Liver (tissue), 9 donors: Measurements from ENCODE around the gene FMN1. TPM values are rescaled to one million over a fixed set of nuclear protein-coding genes. Genes with fewer than 3 reads are reported as not detected.

ENCODE experiments used
- DNase-seq: peaks from one replicate; pipeline ENCODE4 v3.0.0-alpha.2; 2017; ENCODE audit warnings: low spot score
- H3K27ac ChIP-seq, 2 donors: one replicate each; pipeline ENCODE4 v1.7.0; 2013; ENCODE audit warnings: inconsistent platforms in 2 of 2, low read length in 2 of 2, control low read depth in 1 of 2, low read depth in 1 of 2, mild to moderate bottlenecking in 1 of 2
- H3K27me3 ChIP-seq, 4 donors: one replicate each; pipeline versions ENCODE4 v1.6.1 to v1.7.0; 2013; ENCODE audit warnings: low read length in 3 of 4, inconsistent platforms in 1 of 4, mild to moderate bottlenecking in 1 of 4, moderate library complexity in 1 of 4; ENCODE audit not compliant: control insufficient read depth in 4 of 4, insufficient read depth in 4 of 4
- H3K36me3 ChIP-seq, 4 donors: one replicate each; pipeline versions ENCODE4 v1.6.1 to v1.7.0; 2013; ENCODE audit warnings: low read length in 3 of 4, mild to moderate bottlenecking in 3 of 4, low read depth in 1 of 4, moderate library complexity in 1 of 4; ENCODE audit not compliant: control insufficient read depth in 4 of 4, insufficient read depth in 3 of 4
- H3K4me1 ChIP-seq, 4 donors: one replicate each; pipeline versions ENCODE4 v1.6.1 to v1.7.0; 2013; ENCODE audit warnings: low read length in 3 of 4, mild to moderate bottlenecking in 3 of 4, moderate library complexity in 1 of 4; ENCODE audit not compliant: control insufficient read depth in 4 of 4, insufficient read depth in 4 of 4
- H3K4me3 ChIP-seq, 3 donors: one replicate each; pipeline versions ENCODE4 v1.6.1 to v1.7.0; 2013; ENCODE audit warnings: low read length in 3 of 3, control low read depth in 1 of 3, low read depth in 1 of 3, mild to moderate bottlenecking in 1 of 3
- H3K9ac ChIP-seq, 2 donors: one replicate each; pipeline ENCODE4 v1.7.0; 2013; ENCODE audit warnings: low read length in 2 of 2, mild to moderate bottlenecking in 2 of 2, moderate library complexity in 2 of 2, control low read depth in 1 of 2, low read depth in 1 of 2
- H3K9me3 ChIP-seq, 4 donors: one replicate each; pipeline versions ENCODE4 v1.6.1 to v1.7.0; 2013; ENCODE audit warnings: low read length in 3 of 4; ENCODE audit not compliant: control insufficient read depth in 4 of 4
- EGR1 ChIP-seq, 2 donors: IDR thresholded peaks; 2 replicates each; pipeline ENCODE4 v1.6.1; 2016 to 2018; ENCODE audit warnings: antibody characterized with exemption in 2 of 2, low read depth in 2 of 2
- FOXA1 ChIP-seq: IDR thresholded peaks from 2 replicates; pipeline ENCODE4 v1.6.1; 2016; ENCODE audit warnings: antibody characterized with exemption
- HNF4G ChIP-seq: IDR thresholded peaks from 2 replicates; pipeline ENCODE4 v1.6.1; 2016; ENCODE audit warnings: antibody characterized with exemption
- JUND ChIP-seq, 2 donors: IDR thresholded peaks; 2 replicates each; pipeline ENCODE4 v1.6.1; 2016; ENCODE audit warnings: antibody characterized with exemption in 2 of 2
- RAD21 ChIP-seq, 2 donors: IDR thresholded peaks; 2 replicates each; pipeline ENCODE4 v1.6.1; 2016; ENCODE audit warnings: antibody characterized with exemption in 2 of 2, mild to moderate bottlenecking in 2 of 2
- RXRA ChIP-seq, 2 donors: IDR thresholded peaks; 2 replicates each; pipeline ENCODE4 v1.6.1; 2017 to 2018; ENCODE audit warnings: antibody characterized with exemption in 2 of 2, mild to moderate bottlenecking in 1 of 2
- SP1 ChIP-seq: IDR thresholded peaks from 2 replicates; pipeline ENCODE4 v1.6.1; 2018; ENCODE audit warnings: antibody characterized with exemption, mild to moderate bottlenecking
- WGBS: extraction: QIAGEN DNeasy Blood & Tissue Kit; methylation state at CpG from one replicate; pipeline ENCODE4 v1.1.7; 2013; 5-methylcytosine and 5-hydroxymethylcytosine counted together
- polyA plus RNA-seq, 2 donors: library from polyadenylated mRNA; stranded (reverse) in 1 of 2; unstranded in 1 of 2; fragments of 200-250 nt in 1 of 2; fragments of >200 nt in 1 of 2; fragmentation: Nextera tagmentation in 1 of 2; extraction: Ambion mirVana in 1 of 2; gene quantifications; one replicate each; pipeline versions ENCODE4 v1.2.1 to v1.2.3, GENCODE V29; 2013 to 2015
- total RNA-seq, 2 donors: library from RNA; depleted of rRNA; stranded (reverse); fragments of >200 nt; gene quantifications; one replicate each; pipeline ENCODE4 v1.2.3, GENCODE V29; 2014
- TF ChIP-seq, protein P1 (sequence below): fragments of 150-350 bp; IDR thresholded peaks from 2 replicates; pipeline ENCODE4 v1.5.1; 2017; ENCODE audit warnings: improper control_type of control experiment, low read depth, low read length; ENCODE audit not compliant: missing input control
- TF ChIP-seq, protein P2 (sequence below): IDR thresholded peaks from 2 replicates; pipeline ENCODE4 v1.6.1; 2016; ENCODE audit warnings: antibody characterized with exemption
- TF ChIP-seq, protein P3 (sequence below): IDR thresholded peaks from 2 replicates; pipeline ENCODE4 v1.6.1; 2016; ENCODE audit warnings: antibody characterized with exemption, mild to moderate bottlenecking
- TF ChIP-seq, protein P4 (sequence below): IDR thresholded peaks from 2 replicates; pipeline ENCODE4 v1.6.1; 2016; ENCODE audit warnings: antibody characterized with exemption
- donor health status: healthy.
- donor health status: healthy.
- donor health status: healthy.
- donor health status: healthy.
- donor health status: healthy.

Gene FMN1
- total and polyA plus RNA-seq, 4 donors, result 0.21 to 5.4 (median 0.53) TPM

DNA sequence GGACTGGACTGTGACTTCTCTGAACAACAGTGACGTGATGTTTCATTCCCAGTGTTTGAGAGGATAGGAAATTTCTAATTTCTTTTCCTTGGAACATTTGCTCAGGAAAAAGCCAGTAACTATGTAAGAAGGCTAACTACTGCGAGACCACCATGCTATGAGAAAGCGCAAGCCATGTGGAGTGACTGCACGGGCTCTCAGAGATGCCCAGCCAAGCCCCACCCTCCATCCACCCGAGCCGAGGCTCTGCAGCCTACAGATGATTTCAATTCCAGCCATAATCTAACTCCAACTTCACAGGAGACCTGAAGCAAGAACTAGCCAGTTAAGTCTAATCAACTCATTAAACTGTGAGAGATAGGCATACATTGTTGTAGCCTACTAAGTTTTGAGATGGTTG, 352.4 kb downstream of the FMN1 start:
- Histone ChIP-seq H3K9me3 (no peaks in the 10 kb centered on the region), H3K4me3 (no peak overlapping the region), H3K27me3 (peaks cover 0 to 5% (median 0%) of the 10 kb centered on the region in 4 donors), H3K36me3 (no peaks in the 10 kb centered on the region), H3K27ac (no peak overlapping the region), H3K9ac (no peak overlapping the region), H3K4me1 (no peaks in the 10 kb centered on the region)
- TF ChIP-seq, protein P1, sequence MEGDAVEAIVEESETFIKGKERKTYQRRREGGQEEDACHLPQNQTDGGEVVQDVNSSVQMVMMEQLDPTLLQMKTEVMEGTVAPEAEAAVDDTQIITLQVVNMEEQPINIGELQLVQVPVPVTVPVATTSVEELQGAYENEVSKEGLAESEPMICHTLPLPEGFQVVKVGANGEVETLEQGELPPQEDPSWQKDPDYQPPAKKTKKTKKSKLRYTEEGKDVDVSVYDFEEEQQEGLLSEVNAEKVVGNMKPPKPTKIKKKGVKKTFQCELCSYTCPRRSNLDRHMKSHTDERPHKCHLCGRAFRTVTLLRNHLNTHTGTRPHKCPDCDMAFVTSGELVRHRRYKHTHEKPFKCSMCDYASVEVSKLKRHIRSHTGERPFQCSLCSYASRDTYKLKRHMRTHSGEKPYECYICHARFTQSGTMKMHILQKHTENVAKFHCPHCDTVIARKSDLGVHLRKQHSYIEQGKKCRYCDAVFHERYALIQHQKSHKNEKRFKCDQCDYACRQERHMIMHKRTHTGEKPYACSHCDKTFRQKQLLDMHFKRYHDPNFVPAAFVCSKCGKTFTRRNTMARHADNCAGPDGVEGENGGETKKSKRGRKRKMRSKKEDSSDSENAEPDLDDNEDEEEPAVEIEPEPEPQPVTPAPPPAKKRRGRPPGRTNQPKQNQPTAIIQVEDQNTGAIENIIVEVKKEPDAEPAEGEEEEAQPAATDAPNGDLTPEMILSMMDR, result no peak
- TF ChIP-seq, protein P2, sequence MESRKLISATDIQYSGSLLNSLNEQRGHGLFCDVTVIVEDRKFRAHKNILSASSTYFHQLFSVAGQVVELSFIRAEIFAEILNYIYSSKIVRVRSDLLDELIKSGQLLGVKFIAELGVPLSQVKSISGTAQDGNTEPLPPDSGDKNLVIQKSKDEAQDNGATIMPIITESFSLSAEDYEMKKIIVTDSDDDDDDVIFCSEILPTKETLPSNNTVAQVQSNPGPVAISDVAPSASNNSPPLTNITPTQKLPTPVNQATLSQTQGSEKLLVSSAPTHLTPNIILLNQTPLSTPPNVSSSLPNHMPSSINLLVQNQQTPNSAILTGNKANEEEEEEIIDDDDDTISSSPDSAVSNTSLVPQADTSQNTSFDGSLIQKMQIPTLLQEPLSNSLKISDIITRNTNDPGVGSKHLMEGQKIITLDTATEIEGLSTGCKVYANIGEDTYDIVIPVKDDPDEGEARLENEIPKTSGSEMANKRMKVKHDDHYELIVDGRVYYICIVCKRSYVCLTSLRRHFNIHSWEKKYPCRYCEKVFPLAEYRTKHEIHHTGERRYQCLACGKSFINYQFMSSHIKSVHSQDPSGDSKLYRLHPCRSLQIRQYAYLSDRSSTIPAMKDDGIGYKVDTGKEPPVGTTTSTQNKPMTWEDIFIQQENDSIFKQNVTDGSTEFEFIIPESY, result no peak
- TF ChIP-seq EGR1 (IDR thresholded peaks at IDR 0.05; ENCODE audit: low read depth in 2 of 2), result no peak
- TF ChIP-seq HNF4G, result no peak
- TF ChIP-seq, protein P3, sequence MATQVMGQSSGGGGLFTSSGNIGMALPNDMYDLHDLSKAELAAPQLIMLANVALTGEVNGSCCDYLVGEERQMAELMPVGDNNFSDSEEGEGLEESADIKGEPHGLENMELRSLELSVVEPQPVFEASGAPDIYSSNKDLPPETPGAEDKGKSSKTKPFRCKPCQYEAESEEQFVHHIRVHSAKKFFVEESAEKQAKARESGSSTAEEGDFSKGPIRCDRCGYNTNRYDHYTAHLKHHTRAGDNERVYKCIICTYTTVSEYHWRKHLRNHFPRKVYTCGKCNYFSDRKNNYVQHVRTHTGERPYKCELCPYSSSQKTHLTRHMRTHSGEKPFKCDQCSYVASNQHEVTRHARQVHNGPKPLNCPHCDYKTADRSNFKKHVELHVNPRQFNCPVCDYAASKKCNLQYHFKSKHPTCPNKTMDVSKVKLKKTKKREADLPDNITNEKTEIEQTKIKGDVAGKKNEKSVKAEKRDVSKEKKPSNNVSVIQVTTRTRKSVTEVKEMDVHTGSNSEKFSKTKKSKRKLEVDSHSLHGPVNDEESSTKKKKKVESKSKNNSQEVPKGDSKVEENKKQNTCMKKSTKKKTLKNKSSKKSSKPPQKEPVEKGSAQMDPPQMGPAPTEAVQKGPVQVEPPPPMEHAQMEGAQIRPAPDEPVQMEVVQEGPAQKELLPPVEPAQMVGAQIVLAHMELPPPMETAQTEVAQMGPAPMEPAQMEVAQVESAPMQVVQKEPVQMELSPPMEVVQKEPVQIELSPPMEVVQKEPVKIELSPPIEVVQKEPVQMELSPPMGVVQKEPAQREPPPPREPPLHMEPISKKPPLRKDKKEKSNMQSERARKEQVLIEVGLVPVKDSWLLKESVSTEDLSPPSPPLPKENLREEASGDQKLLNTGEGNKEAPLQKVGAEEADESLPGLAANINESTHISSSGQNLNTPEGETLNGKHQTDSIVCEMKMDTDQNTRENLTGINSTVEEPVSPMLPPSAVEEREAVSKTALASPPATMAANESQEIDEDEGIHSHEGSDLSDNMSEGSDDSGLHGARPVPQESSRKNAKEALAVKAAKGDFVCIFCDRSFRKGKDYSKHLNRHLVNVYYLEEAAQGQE, result no peak
- no peak for TF ChIP-seq RAD21 (IDR thresholded peaks at IDR 0.05)
- TF ChIP-seq JUND (IDR thresholded peaks at IDR 0.05), result no peak
- TF ChIP-seq FOXA1, result no peak
- WGBS, result 70% methylated on average over 6 of the region's 6 CpGs
- no peak for DNase-seq

DNA sequence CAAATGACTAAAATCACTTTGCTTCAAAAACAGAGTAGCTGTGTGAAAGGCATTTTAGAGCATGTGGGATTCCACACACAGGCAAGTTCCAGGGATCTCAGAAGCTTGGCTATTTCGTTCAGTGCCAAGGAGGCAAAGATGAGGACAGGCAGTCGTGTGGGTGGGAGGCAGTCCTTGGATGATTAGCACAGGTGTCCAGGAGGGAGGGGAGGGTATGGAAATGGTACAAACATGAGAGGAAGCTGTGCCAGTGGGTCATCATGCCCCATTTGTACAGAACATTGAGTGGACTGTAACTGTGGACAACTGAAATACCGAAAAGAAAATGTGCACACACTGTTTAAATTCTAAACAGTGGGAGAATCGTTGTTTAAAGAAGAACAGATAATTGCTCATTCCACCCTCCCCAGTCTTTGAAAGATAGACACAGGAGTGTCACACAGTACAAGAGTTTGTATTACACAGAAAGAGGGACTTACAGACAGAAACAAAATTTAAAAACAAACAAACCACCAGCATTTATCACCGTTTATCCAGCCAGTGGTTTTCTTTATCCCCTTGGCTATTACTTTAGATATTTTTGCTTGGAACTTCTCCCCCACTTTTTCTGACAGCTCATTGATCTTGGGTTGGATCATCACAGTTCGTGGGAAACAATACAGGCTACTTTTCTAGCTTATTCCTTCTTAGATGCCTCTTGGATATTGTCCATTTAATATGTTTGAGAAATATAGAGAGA, 353.8 kb downstream of the FMN1 start:
- H3K4me3 ChIP-seq, result no peak overlapping the region
- 57% methylated on average over 6 of the region's 6 CpGs for WGBS
- no peak for DNase-seq
- H3K9ac ChIP-seq, result no peak overlapping the region
- H3K9me3 ChIP-seq, result no peaks in the 10 kb centered on the region
- no peak overlapping the region for H3K27ac ChIP-seq
- TF ChIP-seq FOXA1, result no peak
- TF ChIP-seq SP1, result no peak
- no peak for TF ChIP-seq JUND (IDR thresholded peaks at IDR 0.05)
- TF ChIP-seq RXRA (IDR thresholded peaks at IDR 0.05), result no peak
- TF ChIP-seq, protein P4, sequence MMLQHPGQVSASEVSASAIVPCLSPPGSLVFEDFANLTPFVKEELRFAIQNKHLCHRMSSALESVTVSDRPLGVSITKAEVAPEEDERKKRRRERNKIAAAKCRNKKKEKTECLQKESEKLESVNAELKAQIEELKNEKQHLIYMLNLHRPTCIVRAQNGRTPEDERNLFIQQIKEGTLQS, result no peak
- H3K27me3 ChIP-seq, result peaks cover 0 to 5% (median 0%) of the 10 kb centered on the region in 4 donors
- no peaks in the 10 kb centered on the region for H3K4me1 ChIP-seq
- H3K36me3 ChIP-seq, result no peaks in the 10 kb centered on the region
